H1 (cell line): ENCODE measurements around the gene OTUD5. TPM values are rescaled to one million over a fixed set of nuclear protein-coding genes. Genes with fewer than 3 reads are reported as not detected.

Experiments
- CTCF ChIA-PET: fragments of 300-600 bp; sonication (Branson Sonifier 250); formaldehyde crosslinking; loops from one replicate; lab custom pipeline; 2021; ENCODE audit not compliant: partially characterized antibody; lab: Charles Lee
- POLR2A ChIA-PET: fragments of 300-600 bp; sonication (Branson Sonifier 250); formaldehyde crosslinking; loops from one replicate; lab custom pipeline; 2021; ENCODE audit warnings: inconsistent platforms; ENCODE audit not compliant: partially characterized antibody; lab: Charles Lee
- DNase-seq, 2 experiments: peaks; one replicate each; pipeline versions ENCODE4 v3.0.0 to v3.0.0-alpha.2; 2010 to 2022; ENCODE audit warnings: low spot score in 2 of 2, low read depth in 1 of 2, mixed read lengths in 1 of 2
- FAIRE-seq: peaks from 2 replicates; lab custom pipeline; 2011; peaks lifted over from hg19 to GRCh38; lab: Jason Lieb, UNC
- H2AFZ ChIP-seq: 2 replicates; pipeline ENCODE4 v1.8.1; 2012; ENCODE audit warnings: low read length, inconsistent platforms
- H2AK5ac ChIP-seq: 2 replicates; pipeline ENCODE4 v1.6.1; 2013; ENCODE audit warnings: low read depth, low read length
- H2BK120ac ChIP-seq: replicated peaks from 2 replicates; pipeline ENCODE3; 2013; ENCODE audit warnings: low read depth, low read length, inconsistent platforms
- H2BK12ac ChIP-seq: 2 replicates; pipeline ENCODE4 v1.6.1; 2013; ENCODE audit warnings: low read depth, low read length
- H2BK15ac ChIP-seq: 2 replicates; pipeline ENCODE4 v1.6.1; 2013; ENCODE audit warnings: low read length
- H2BK20ac ChIP-seq: 2 replicates; pipeline ENCODE4 v1.6.1; 2013; ENCODE audit warnings: low read length
- H2BK5ac ChIP-seq: 2 replicates; pipeline ENCODE4 v1.6.1; 2013; ENCODE audit warnings: low read depth, low read length
- H3K14ac ChIP-seq: 2 replicates; pipeline ENCODE4 v1.6.1; 2013; ENCODE audit warnings: inconsistent platforms; ENCODE audit not compliant: insufficient read length
- H3K18ac ChIP-seq: 2 replicates; pipeline ENCODE4 v1.6.1; 2013; ENCODE audit warnings: low read length; ENCODE audit errors: extremely low read depth
- H3K23ac ChIP-seq: 2 replicates; pipeline ENCODE4 v1.6.1; 2013; ENCODE audit warnings: inconsistent platforms; ENCODE audit not compliant: insufficient read length
- H3K23me2 ChIP-seq: 2 replicates; pipeline ENCODE4 v1.6.1; 2013; ENCODE audit warnings: low read depth, low read length
- H3K27ac ChIP-seq: 2 replicates; pipeline ENCODE4 v1.6.1; 2011; ENCODE audit warnings: low read depth, low read length, inconsistent platforms
- H3K27me3 ChIP-seq, 4 experiments: replicated peaks in 1 of 4; 1 replicate in 1 of 4; 2 replicates in 3 of 4; pipeline versions ENCODE4 v1.6.1 to v1.8.1; 2011 to 2013; ENCODE audit warnings: low read length in 3 of 4, mild to moderate bottlenecking in 3 of 4, inconsistent platforms in 2 of 4, mixed read lengths in 2 of 4, moderate library complexity in 1 of 4; ENCODE audit not compliant: control insufficient read depth in 3 of 4, insufficient read depth in 3 of 4; ENCODE audit errors: extremely low read depth in 1 of 4
- H3K36me3 ChIP-seq, 4 experiments: 2 replicates each; pipeline versions ENCODE4 v1.6.1 to v1.8.1; 2011 to 2013; ENCODE audit warnings: mild to moderate bottlenecking in 4 of 4, low read length in 3 of 4, moderate library complexity in 2 of 4, control low read depth in 1 of 4, inconsistent platforms in 1 of 4; ENCODE audit not compliant: insufficient read depth in 4 of 4, control insufficient read depth in 2 of 4
- H3K4ac ChIP-seq: replicated peaks from 2 replicates; pipeline ENCODE3; 2013; ENCODE audit warnings: low read length, low read depth, mixed read lengths, inconsistent platforms; ENCODE audit not compliant: insufficient read length
- H3K4me1 ChIP-seq, 4 experiments: replicated peaks in 1 of 4; 1 replicate in 1 of 4; 2 replicates in 3 of 4; pipeline versions ENCODE4 v1.6.1 to v1.8.1; 2011 to 2013; ENCODE audit warnings: low read length in 3 of 4, inconsistent platforms in 2 of 4, mixed read lengths in 1 of 4; ENCODE audit not compliant: insufficient read depth in 4 of 4, control insufficient read depth in 3 of 4
- H3K4me2 ChIP-seq, 2 experiments: 2 replicates each; pipeline versions ENCODE4 v1.6.1 to v1.8.1; 2011 to 2013; ENCODE audit warnings: low read depth in 2 of 2, low read length in 2 of 2, control low read depth in 1 of 2, inconsistent platforms in 1 of 2, mild to moderate bottlenecking in 1 of 2; ENCODE audit not compliant: insufficient read depth in 1 of 2
- H3K4me3 ChIP-seq, 4 experiments: fragments of 200-600, 300-600 bp in 1 of 4; sonication (generic), shearing (Covaris generic), sonication (Bioruptor Twin) in 1 of 4; 2 replicates each; pipeline versions ENCODE4 v1.5.1 to v1.8.1; 2011 to 2016; ENCODE audit warnings: low read length in 4 of 4, low read depth in 3 of 4, control low read depth in 2 of 4, inconsistent platforms in 2 of 4, mild to moderate bottlenecking in 2 of 4, mixed read lengths in 1 of 4, moderate library complexity in 1 of 4; ENCODE audit not compliant: insufficient read depth in 2 of 4; ENCODE audit errors: extremely low read depth in 1 of 4
- H3K56ac ChIP-seq: replicated peaks from 2 replicates; pipeline ENCODE3; 2013; ENCODE audit warnings: low read depth, mild to moderate bottlenecking, mixed read lengths, low read length, inconsistent platforms; ENCODE audit not compliant: insufficient read length
- H3K79me1 ChIP-seq: 2 replicates; pipeline ENCODE4 v1.6.1; 2013; ENCODE audit warnings: low read depth, low read length, control low read depth
- H3K79me2 ChIP-seq, 2 experiments: 2 replicates each; pipeline versions ENCODE4 v1.6.1 to v1.8.1; 2012 to 2013; ENCODE audit warnings: low read length in 2 of 2, mild to moderate bottlenecking in 2 of 2, inconsistent platforms in 1 of 2; ENCODE audit not compliant: insufficient read depth in 2 of 2, control insufficient read depth in 1 of 2
- H3K9ac ChIP-seq, 4 experiments: replicated peaks in 1 of 4; 1 replicate in 1 of 4; 2 replicates in 3 of 4; pipeline versions ENCODE4 v1.6.1 to v1.8.1; 2011 to 2013; ENCODE audit warnings: low read depth in 3 of 4, low read length in 3 of 4, control low read depth in 2 of 4, mild to moderate bottlenecking in 2 of 4, moderate library complexity in 2 of 4, inconsistent platforms in 1 of 4; ENCODE audit errors: extremely low read depth in 1 of 4
- H3K9me3 ChIP-seq, 2 experiments: 2 replicates each; pipeline versions ENCODE4 v1.6.1 to v1.8.1; 2012 to 2013; ENCODE audit warnings: mild to moderate bottlenecking in 2 of 2, moderate library complexity in 2 of 2, control low read depth in 1 of 2, inconsistent platforms in 1 of 2, low read depth in 1 of 2, low read length in 1 of 2, mixed read lengths in 1 of 2; ENCODE audit not compliant: insufficient read depth in 2 of 2
- H4K20me1 ChIP-seq, 2 experiments: replicated peaks in 1 of 2; 2 replicates each; pipeline versions ENCODE3 to v1.8.1; 2011 to 2013; ENCODE audit warnings: inconsistent platforms in 2 of 2, low read length in 2 of 2, mild to moderate bottlenecking in 1 of 2; ENCODE audit not compliant: insufficient read depth in 2 of 2, control insufficient read depth in 1 of 2
- H4K5ac ChIP-seq: 2 replicates; pipeline ENCODE4 v1.6.1; 2013; ENCODE audit warnings: low read length, low read depth, mixed read lengths, inconsistent platforms; ENCODE audit not compliant: insufficient read length
- H4K8ac ChIP-seq: 2 replicates; pipeline ENCODE4 v1.8.0; 2013; ENCODE audit warnings: mild to moderate bottlenecking, moderate library complexity, low read length, inconsistent platforms; ENCODE audit not compliant: insufficient read depth; ENCODE audit errors: extremely low read depth
- H4K91ac ChIP-seq: replicated peaks from 2 replicates; pipeline ENCODE3; 2013; ENCODE audit warnings: low read length, mixed read lengths, inconsistent platforms; ENCODE audit not compliant: insufficient read length
- ASH2L ChIP-seq: fragments of 200-600, 300-600 bp; sonication (generic); IDR thresholded peaks from one replicate; pipeline ENCODE4 v1.7.1; 2017; ENCODE audit warnings: low read length
- BACH1 ChIP-seq: IDR thresholded peaks from 2 replicates; pipeline ENCODE4 v1.6.1; 2012; ENCODE audit warnings: low read length, improper control_type of control experiment
- EZH2 ChIP-seq: fragments of 200-600 bp; sonication (generic); IDR thresholded peaks from 2 replicates; pipeline ENCODE4 v1.7.1; 2012; ENCODE audit warnings: low read depth, mild to moderate bottlenecking, moderate library complexity, low read length, inconsistent platforms; ENCODE audit not compliant: severe bottlenecking
- POLR2AphosphoS5 ChIP-seq: IDR thresholded peaks from 2 replicates; pipeline ENCODE4 v1.6.1; 2011; ENCODE audit warnings: low read depth, low read length
- RFX5 ChIP-seq: IDR thresholded peaks from 2 replicates; pipeline ENCODE4 v1.6.1; 2011; ENCODE audit warnings: low read depth, low read length, improper control_type of control experiment, borderline replicate concordance
- SP4 ChIP-seq: IDR thresholded peaks from 2 replicates; pipeline ENCODE4 v1.6.1; 2012; ENCODE audit warnings: low read length, inconsistent platforms
- SUZ12 ChIP-seq: fragments of 200-600 bp; sonication (generic); IDR thresholded peaks from 2 replicates; pipeline ENCODE4 v1.6.1; 2012; ENCODE audit warnings: mild to moderate bottlenecking, inconsistent platforms, low read length, moderate library complexity, mixed read lengths
- TAF7 ChIP-seq: optimal IDR thresholded peaks from 2 replicates; pipeline ENCODE3; 2011; ENCODE audit warnings: low read depth, mild to moderate bottlenecking, inconsistent platforms, low read length, moderate library complexity, borderline replicate concordance
- WGBS, 2 experiments: shearing (Covaris generic) in 1 of 2; methylation state at CpG; one replicate each; pipeline versions ENCODE4 v1.1.6 to v1.1.7; 2013 to 2015; ENCODE audit warnings: low lambda C conversion rate in 2 of 2, mixed read lengths in 2 of 2, inconsistent platforms in 1 of 2, low coverage in 1 of 2, missing lambda C conversion rate in 1 of 2; ENCODE audit not compliant: insufficient replicate concordance in 2 of 2, insufficient coverage in 1 of 2, insufficient read length in 1 of 2; ENCODE audit errors: extremely low coverage in 1 of 2, missing lambda C conversion rate in 1 of 2; 5-methylcytosine and 5-hydroxymethylcytosine counted together
- polyA plus RNA-seq, 7 experiments: library from polyadenylated mRNA; depleted of rRNA in 3 of 7; stranded (reverse) in 5 of 7; unstranded in 2 of 7; fragments of >200 nt in 5 of 7; fragments of 200-250 nt in 2 of 7; gene quantifications; 1 replicate in 5 of 7; 2 replicates in 1 of 7; 4 replicates in 1 of 7; pipeline versions ENCODE4 v1.2.1 to v1.2.3, GENCODE V29; 2011 to 2013; ENCODE audit warnings: missing spikeins in 2 of 7, mixed read lengths in 2 of 7
- total RNA-seq: library from RNA; stranded (reverse); fragmentation: NEBNext Ultra II Directional; extraction: Animal tissue kit (Norgen Biotek cat#: 25700); gene quantifications from 2 replicates; pipeline ENCODE4 v1.2.1, GENCODE V29; 2021

OTUD5 gene
- total and polyA plus RNA-seq, 2 of the 8 experiments (the other 6 are each of a cell fraction or from before 2014, with no cell fraction given), result 46.3 to 53.5 TPM

GRCh38 chrX:48999030-48999429 lies 41.6 kb upstream of the OTUD5 start:
- H3K79me2 ChIP-seq, result peaks cover 3 to 15% of the 10 kb centered on the region in 2 experiments; a peak in 3 of 4 replicates
- H3K56ac ChIP-seq, result no peak overlapping the region
- POLR2A ChIA-PET, result interaction anchor here (0.9 to 1.2 kb wide), 3 partner anchors 11 to 21 kb away, joined by 3 to 4 read pairs (median 3); no protein-coding TSS in a partner anchor
- H3K14ac ChIP-seq, result no peak overlapping the region
- CTCF ChIA-PET, result interaction anchor here (1.1 to 1.2 kb wide), 2 partner anchors 23 to 25 kb away, joined by 3 to 4 read pairs; no protein-coding TSS in a partner anchor
- no peak for TF ChIP-seq EZH2
- no peak for TF ChIP-seq BACH1
- TF ChIP-seq POLR2AphosphoS5, result no peak
- TF ChIP-seq SUZ12, result no peak
- no peak for TF ChIP-seq ASH2L
- no peak for TF ChIP-seq SP4
- no peak for TF ChIP-seq RFX5
- no peak for TF ChIP-seq TAF7
- H2AFZ ChIP-seq, result no peak overlapping the region
- H3K36me3 ChIP-seq, result peaks cover 2 to 34% (median 16%) of the 10 kb centered on the region in 4 experiments; a peak in 7 of 8 replicates
- no peak for DNase-seq
- H3K9ac ChIP-seq, result no peak overlapping the region
- H3K18ac ChIP-seq, result no peak overlapping the region
- no peak overlapping the region for H2AK5ac ChIP-seq
- no peak overlapping the region for H3K4ac ChIP-seq
- H2BK120ac ChIP-seq, result no peak overlapping the region
- H3K79me1 ChIP-seq, result no peaks in the 10 kb centered on the region
- H4K8ac ChIP-seq, result no peak overlapping the region
- no peak overlapping the region for H3K23ac ChIP-seq
- no peaks in the 10 kb centered on the region for H3K23me2 ChIP-seq
- H3K27ac ChIP-seq, result no peak overlapping the region
- WGBS, 2 experiments, result 96% methylated on average over 4 of the region's 5 CpGs; no CpG with 5 or more reads in 1 of the 2 experiments
- no peak overlapping the region for H4K5ac ChIP-seq
- H3K4me1 ChIP-seq, result peaks cover 0 to 3% (median 0%) of the 10 kb centered on the region in 4 experiments; a peak in 1 of 7 replicates
- H3K9me3 ChIP-seq, result no peaks in the 10 kb centered on the region
- peaks cover 0 to 5% of the 10 kb centered on the region in 2 experiments for H4K20me1 ChIP-seq
- no peak overlapping the region for H2BK15ac ChIP-seq
- H3K27me3 ChIP-seq, result no peaks in the 10 kb centered on the region
- no peak overlapping the region for H2BK20ac ChIP-seq
- H3K4me2 ChIP-seq, result no peak overlapping the region
- FAIRE-seq, result no peak
- H4K91ac ChIP-seq, result no peak overlapping the region
- H3K4me3 ChIP-seq, result no peak overlapping the region
- H2BK5ac ChIP-seq, result no peak overlapping the region
- H2BK12ac ChIP-seq, result no peak overlapping the region
